ENCODE measurements around the gene KRTAP9-9.
"Not testable (repeated sequence)": the region's sequence is repeated elsewhere in the genome, so short reads cannot be mapped to it uniquely, and the experiment has no call there.

KRTAP9-9 gene

GRCh38 chr17:41255381-41256290 is at the start of gene KRTAP9-9:
KRTAP9-9 (plus strand) TSS chr17:41255384.
- DNase-seq, result not testable (repeated sequence)

GRCh38 chr17:41211845-41212466 is 43.2 kb upstream of the KRTAP9-9 start:
- no peak for DNase-seq

- DNase-seq, result peak; percentile 12
These were observed 42.5 kb upstream of the KRTAP9-9 start for GRCh38 chr17:41212524-41213169.

- DNase-seq, result no peak
These were observed 39.5 kb upstream of the KRTAP9-9 start for GRCh38 chr17:41215681-41216080.

GRCh38 chr17:41223821-41224220 is 31.4 kb upstream of the KRTAP9-9 start:
- DNase-seq, result no peak

- DNase-seq, result no peak
These were observed 29.1 kb upstream of the KRTAP9-9 start for GRCh38 chr17:41226051-41226450.

- not testable (repeated sequence) for DNase-seq
These were observed 28.5 kb upstream of the KRTAP9-9 start, which contains the start of gene KRTAP9-2 for GRCh38 chr17:41226598-41227095. KRTAP9-2 (plus strand) TSS chr17:41226648; CDS start chr17:41226655, 7 bp downstream.

- no peak for DNase-seq
These were observed 25.1 kb upstream of the KRTAP9-9 start for GRCh38 chr17:41230094-41230493.

GRCh38 chr17:41231731-41232130 is 23.5 kb upstream of the KRTAP9-9 start:
- no peak for DNase-seq

- DNase-seq, result peak; percentile 47
These were observed 22.6 kb upstream of the KRTAP9-9 start, which contains the start of gene KRTAP9-3 for GRCh38 chr17:41232399-41233105. KRTAP9-3 (plus strand) TSS chr17:41232449; CDS start chr17:41232502, 53 bp downstream.

- not testable (repeated sequence) for DNase-seq
These were observed 18.1 kb upstream of the KRTAP9-9 start for GRCh38 chr17:41237116-41237515.

GRCh38 chr17:41237949-41238437 is 17.2 kb upstream of the KRTAP9-9 start, which contains the start of gene KRTAP9-8:
KRTAP9-8 (plus strand) TSS chr17:41237999; CDS start chr17:41238052, 53 bp downstream.
- not testable (repeated sequence) for DNase-seq

GRCh38 chr17:41246995-41247787 is 8.0 kb upstream of the KRTAP9-9 start:
- DNase-seq, result not testable (repeated sequence)

GRCh38 chr17:41249637-41250240 is 5.4 kb upstream of the KRTAP9-9 start, which contains the start of gene KRTAP9-4:
KRTAP9-4 (plus strand) TSS chr17:41249687; CDS start chr17:41249721, 34 bp downstream.
- DNase-seq, result peak; percentile 14

- no peak for DNase-seq
These were observed 3.9 kb upstream of the KRTAP9-9 start for GRCh38 chr17:41251261-41251660.

GRCh38 chr17:41254861-41255260 is 323 bp upstream of the KRTAP9-9 start:
- no peak for DNase-seq

GRCh38 chr17:41256291-41256685 is 1.1 kb downstream of the KRTAP9-9 start:
- DNase-seq, result no peak

GRCh38 chr17:41258406-41258805 is 3.2 kb downstream of the KRTAP9-9 start:
- DNase-seq, result no peak

- no peak for DNase-seq
These were observed 8.0 kb downstream of the KRTAP9-9 start for GRCh38 chr17:41263212-41263611.

GRCh38 chr17:41264599-41264998 is 9.4 kb downstream of the KRTAP9-9 start:
- no peak for DNase-seq

GRCh38 chr17:41265078-41265477 is 9.9 kb downstream of the KRTAP9-9 start, which contains the start of gene KRTAP9-6:
KRTAP9-6 (plus strand) TSS chr17:41265378; CDS start chr17:41265378, 0 bp downstream.
- no peak for DNase-seq

All from NCI-H2171 treated with DMSO at 0.1 percent for 48 hours (cell line).